Neural progenitor cell (in vitro differentiated cells): Measurements from ENCODE around the gene ITPR2. TPM values are rescaled to one million over a fixed set of nuclear protein-coding genes. Genes with fewer than 3 reads are reported as not detected.

Source experiments
- DNase-seq: peaks from one replicate; pipeline ENCODE4 v3.0.0-alpha.2; 2016; ENCODE audit warnings: low spot score
- H2AFZ ChIP-seq: fragments of 200-600 bp; sonication (generic); replicated peaks from 2 replicates; pipeline ENCODE4 v1.6.1; 2016; ENCODE audit warnings: antibody characterized with exemption
- H3F3A ChIP-seq: fragments of 200-600 bp; sonication (generic); 2 replicates; pipeline ENCODE4 v1.6.1; 2016; ENCODE audit warnings: antibody characterized with exemption, low read depth
- H3K27ac ChIP-seq: fragments of 200-600 bp; sonication (generic); 2 replicates; pipeline ENCODE4 v1.5.1; 2016; ENCODE audit warnings: mild to moderate bottlenecking
- H3K27me3 ChIP-seq: fragments of 200-600 bp; sonication (generic); 2 replicates; pipeline ENCODE4 v1.6.1; 2016; ENCODE audit warnings: mild to moderate bottlenecking, moderate library complexity
- H3K36me3 ChIP-seq: fragments of 200-600 bp; sonication (generic); 2 replicates; pipeline ENCODE4 v1.5.1; 2016
- H3K4me1 ChIP-seq: fragments of 200-600 bp; sonication (generic); 2 replicates; pipeline ENCODE4 v1.6.1; 2016; ENCODE audit warnings: mixed run types
- H3K4me2 ChIP-seq: fragments of 200-600 bp; sonication (generic); 2 replicates; pipeline ENCODE4 v1.6.1; 2016
- H3K4me3 ChIP-seq: fragments of 200-600 bp; sonication (generic); 2 replicates; pipeline ENCODE4 v1.5.1; 2016
- H3K79me2 ChIP-seq: fragments of 200-600 bp; sonication (generic); 2 replicates; pipeline ENCODE4 v1.6.1; 2016; ENCODE audit warnings: low read depth
- H3K9ac ChIP-seq: fragments of 200-600 bp; sonication (generic); 2 replicates; pipeline ENCODE4 v1.6.1; 2016
- H3K9me3 ChIP-seq: fragments of 200-600 bp; sonication (generic); 2 replicates; pipeline ENCODE4 v1.5.1; 2016; ENCODE audit warnings: low read depth
- H4K20me1 ChIP-seq: fragments of 200-600 bp; sonication (generic); 2 replicates; pipeline ENCODE4 v1.6.1; 2016; ENCODE audit warnings: low read depth
- H3K27ac Mint-ChIP-seq: 3 replicates; pipeline ENCODE4 v1.8.0; 2021; ENCODE audit warnings: mixed read lengths
- H3K27me3 Mint-ChIP-seq: 2 replicates; pipeline ENCODE4 v1.8.0; 2022; ENCODE audit warnings: low read depth, mild to moderate bottlenecking, inconsistent platforms, moderate library complexity, mixed read lengths; ENCODE audit not compliant: insufficient read depth
- H3K36me3 Mint-ChIP-seq: 3 replicates; pipeline ENCODE4 v1.8.0; 2021; ENCODE audit warnings: mixed read lengths
- H3K4me1 Mint-ChIP-seq: 3 replicates; pipeline ENCODE4 v1.8.0; 2021; ENCODE audit warnings: mixed read lengths
- H3K4me3 Mint-ChIP-seq: 3 replicates; pipeline ENCODE4 v1.8.0; 2021; ENCODE audit warnings: mild to moderate bottlenecking, moderate library complexity, mixed read lengths
- H3K9me3 Mint-ChIP-seq: 3 replicates; pipeline ENCODE4 v1.8.0; 2020; ENCODE audit warnings: mixed read lengths
- CTCF ChIP-seq: fragments of 200-600 bp; sonication (generic); IDR thresholded peaks from 2 replicates; pipeline ENCODE4 v1.5.1; 2017; ENCODE audit warnings: antibody characterized with exemption, mild to moderate bottlenecking
- EZH2 ChIP-seq: fragments of 200-600 bp; sonication (generic); IDR thresholded peaks from 2 replicates; pipeline ENCODE4 v1.6.1; 2017; ENCODE audit warnings: antibody characterized with exemption, mild to moderate bottlenecking, moderate library complexity
- EZH2phosphoT487 ChIP-seq: fragments of 200-600 bp; sonication (generic); IDR thresholded peaks from 2 replicates; pipeline ENCODE4 v1.6.1; 2017; ENCODE audit warnings: antibody characterized with exemption
- total RNA-seq: library from RNA; depleted of rRNA; stranded (reverse); fragments of >200 nt; gene quantifications from 2 replicates; pipeline ENCODE4 v1.2.3, GENCODE V29; 2015; ENCODE audit warnings: low replicate concordance

ITPR2 gene
- total RNA-seq, 1 donor from 2014 or later = 11.4 TPM

- Histone ChIP-seq H3K36me3 (no peaks in the 10 kb centered on the region), H3K27ac (no peak overlapping the region), H3K27me3 (no peaks in the 10 kb centered on the region), H3K79me2 (no peaks in the 10 kb centered on the region), H2AFZ (no peak overlapping the region), H3K4me2 (no peak overlapping the region), H3K9me3 (no peaks in the 10 kb centered on the region), H3K9ac (no peak overlapping the region), H3K4me3 (no peak overlapping the region), H3K4me1 (no peaks in the 10 kb centered on the region), H4K20me1 (no peaks in the 10 kb centered on the region), H3F3A (no peaks in the 10 kb centered on the region)
- no peaks in the 10 kb centered on the region for H3K9me3 Mint-ChIP-seq
- no peak for TF ChIP-seq CTCF
- TF ChIP-seq EZH2phosphoT487 = no peak
- TF ChIP-seq EZH2 = no peak
- no peaks in the 10 kb centered on the region for H3K27me3 Mint-ChIP-seq
- H3K36me3 Mint-ChIP-seq = no peaks in the 10 kb centered on the region
- H3K4me3 Mint-ChIP-seq = no peak overlapping the region
- H3K4me1 Mint-ChIP-seq = peaks cover 4% of the 10 kb centered on the region
- H3K27ac Mint-ChIP-seq = no peak overlapping the region
- DNase-seq = no peak
These were observed 196.2 kb downstream of the ITPR2 start for GRCh38 chr12:26636710-26637328.

- Histone ChIP-seq H3K36me3 (no peaks in the 10 kb centered on the region), H3K9ac (no peak overlapping the region), H3F3A (no peaks in the 10 kb centered on the region), H3K4me1 (peaks cover 3% of the 10 kb centered on the region), H3K27ac (no peak overlapping the region), H3K79me2 (no peaks in the 10 kb centered on the region), H3K4me2 (no peak overlapping the region), H3K27me3 (no peaks in the 10 kb centered on the region), H2AFZ (no peak overlapping the region), H3K4me3 (no peak overlapping the region), H3K9me3 (no peaks in the 10 kb centered on the region), H4K20me1 (no peaks in the 10 kb centered on the region)
- no peaks in the 10 kb centered on the region for H3K27me3 Mint-ChIP-seq
- peaks cover 4% of the 10 kb centered on the region for H3K4me1 Mint-ChIP-seq
- H3K9me3 Mint-ChIP-seq = no peaks in the 10 kb centered on the region
- TF ChIP-seq EZH2phosphoT487 = no peak
- no peak for TF ChIP-seq EZH2
- H3K4me3 Mint-ChIP-seq = no peak overlapping the region
- no peaks in the 10 kb centered on the region for H3K36me3 Mint-ChIP-seq
- DNase-seq = no peak
- no peak overlapping the region for H3K27ac Mint-ChIP-seq
These were observed 199.3 kb downstream of the ITPR2 start for GRCh38 chr12:26633591-26634210.

GRCh38 chr12:26632756-26633155 lies 200.2 kb downstream of the ITPR2 start:
- Histone ChIP-seq H2AFZ (no peak overlapping the region), H3K79me2 (no peaks in the 10 kb centered on the region), H4K20me1 (no peaks in the 10 kb centered on the region), H3K27ac (no peak overlapping the region), H3K27me3 (no peaks in the 10 kb centered on the region), H3K9ac (no peak overlapping the region), H3K4me1 (peaks cover 3% of the 10 kb centered on the region), H3K9me3 (no peaks in the 10 kb centered on the region), H3K36me3 (no peaks in the 10 kb centered on the region), H3K4me2 (no peak overlapping the region), H3F3A (no peaks in the 10 kb centered on the region), H3K4me3 (no peak overlapping the region)
- Mint-ChIP-seq H3K9me3 (no peaks in the 10 kb centered on the region), H3K36me3 (no peaks in the 10 kb centered on the region), H3K27ac (no peak overlapping the region), H3K4me3 (no peak overlapping the region), H3K27me3 (no peaks in the 10 kb centered on the region), H3K4me1 (peaks cover 4% of the 10 kb centered on the region)
- no peak for DNase-seq
- TF ChIP-seq CTCF = no peak
- no peak for TF ChIP-seq EZH2phosphoT487
- TF ChIP-seq EZH2 = no peak

GRCh38 chr12:26631846-26632245 lies 201.1 kb downstream of the ITPR2 start:
- Histone ChIP-seq H3K4me2 (no peak overlapping the region), H3K9ac (no peak overlapping the region), H3K36me3 (no peaks in the 10 kb centered on the region), H3K9me3 (no peaks in the 10 kb centered on the region), H3K4me3 (no peak overlapping the region), H4K20me1 (no peaks in the 10 kb centered on the region), H2AFZ (no peak overlapping the region), H3K4me1 (peaks cover 3% of the 10 kb centered on the region), H3K27me3 (no peaks in the 10 kb centered on the region), H3K27ac (no peak overlapping the region), H3F3A (no peaks in the 10 kb centered on the region), H3K79me2 (no peaks in the 10 kb centered on the region)
- H3K4me3 Mint-ChIP-seq = no peak overlapping the region
- no peak for TF ChIP-seq EZH2phosphoT487
- no peak for TF ChIP-seq EZH2
- TF ChIP-seq CTCF = no peak
- H3K27me3 Mint-ChIP-seq = no peaks in the 10 kb centered on the region
- no peaks in the 10 kb centered on the region for H3K9me3 Mint-ChIP-seq
- H3K4me1 Mint-ChIP-seq = peaks cover 4% of the 10 kb centered on the region
- H3K36me3 Mint-ChIP-seq = no peaks in the 10 kb centered on the region
- H3K27ac Mint-ChIP-seq = no peak overlapping the region
- DNase-seq = no peak
